Hepatocyte (in vitro differentiated cells): ENCODE results near the gene DOCK4.

Source experiments
- CTCF ChIP-seq: fragments of 200-600 bp; sonication (generic); IDR thresholded peaks from 2 replicates; pipeline ENCODE4 v1.5.1; 2016; ENCODE audit warnings: antibody characterized with exemption, mild to moderate bottlenecking; ENCODE audit not compliant: poor library complexity
- EZH2 ChIP-seq: fragments of 200-600 bp; sonication (generic); IDR thresholded peaks from 2 replicates; pipeline ENCODE4 v1.6.1; 2016; ENCODE audit warnings: antibody characterized with exemption, mild to moderate bottlenecking, borderline replicate concordance
- EZH2phosphoT487 ChIP-seq: fragments of 200-600 bp; sonication (generic); IDR thresholded peaks from one replicate; pipeline ENCODE4 v1.6.1; 2018; ENCODE audit warnings: antibody characterized with exemption, mild to moderate bottlenecking, low read depth, moderate library complexity; ENCODE audit not compliant: unreplicated experiment, severe bottlenecking

GRCh38 chr7:111863269-111863668 lies 342.9 kb downstream of the DOCK4 start:
- TF ChIP-seq CTCF (no peak), EZH2phosphoT487 (no peak), EZH2 (no peak)
